Measurements from ENCODE around the gene HHATL.

Gene HHATL

GRCh38 chr3:42690191-42690590 lies 12.4 kb downstream of the HHATL start:
- TF ChIP-seq CTCF (conservative IDR thresholded peaks at IDR 0.05; ENCODE audit: low read depth, low read length): no peak
- no peak for DNase-seq (ENCODE audit: low read depth)
- no peak overlapping the region for H3K4me3 ChIP-seq (ENCODE audit: low read length)

- TF ChIP-seq CTCF (conservative IDR thresholded peaks at IDR 0.05; ENCODE audit: low read depth, low read length): no peak
These were observed 13.1 kb downstream of the HHATL start for GRCh38 chr3:42689421-42690014.

GRCh38 chr3:42688487-42689420 lies 13.8 kb downstream of the HHATL start:
- no peak for TF ChIP-seq CTCF (conservative IDR thresholded peaks at IDR 0.05; ENCODE audit: low read depth, low read length)
- H3K4me3 ChIP-seq (ENCODE audit: low read length): no peak overlapping the region
- DNase-seq (ENCODE audit: low read depth): no peak

More at GRCh38 chr3:42689421-42690014, 13.1 kb downstream of the HHATL start:
- DNase-seq (ENCODE audit: low read depth): no peak
- H3K4me3 ChIP-seq (ENCODE audit: low read length): no peak overlapping the region

- DNase-seq (ENCODE audit: low read depth): no peak
- no peak overlapping the region for H3K4me3 ChIP-seq (ENCODE audit: low read length)
- TF ChIP-seq CTCF (conservative IDR thresholded peaks at IDR 0.05; ENCODE audit: low read depth, low read length): no peak
These were observed 14.6 kb downstream of the HHATL start for GRCh38 chr3:42688016-42688415.

GRCh38 chr3:42686832-42687650 lies 15.6 kb downstream of the HHATL start:
- no peak for TF ChIP-seq CTCF (conservative IDR thresholded peaks at IDR 0.05; ENCODE audit: low read depth, low read length)
- no peak for DNase-seq (ENCODE audit: low read depth)
- no peak overlapping the region for H3K4me3 ChIP-seq (ENCODE audit: low read length)

- TF ChIP-seq CTCF (conservative IDR thresholded peaks at IDR 0.05; ENCODE audit: low read depth, low read length): no peak
- no peak overlapping the region for H3K4me3 ChIP-seq (ENCODE audit: low read length)
These were observed 16.4 kb downstream of the HHATL start for GRCh38 chr3:42685891-42686820.

More at GRCh38 chr3:42685891-42686820, 16.4 kb downstream of the HHATL start:
- no peak for DNase-seq (ENCODE audit: low read depth)
